GM21526 (cell line): Measurements from ENCODE around the gene DYNC1I1.

Source experiments
- ATAC-seq: cut with Tn5 transposase; IDR thresholded peaks from one replicate; pipeline ENCODE4 v1.9.1; 2021; ENCODE audit warnings: moderate library complexity; ENCODE audit not compliant: unreplicated experiment, low FRiP score

Gene DYNC1I1

GRCh38 chr7:96059075-96059474 lies 286.7 kb downstream of the DYNC1I1 start:
- no peak for ATAC-seq

DNA sequence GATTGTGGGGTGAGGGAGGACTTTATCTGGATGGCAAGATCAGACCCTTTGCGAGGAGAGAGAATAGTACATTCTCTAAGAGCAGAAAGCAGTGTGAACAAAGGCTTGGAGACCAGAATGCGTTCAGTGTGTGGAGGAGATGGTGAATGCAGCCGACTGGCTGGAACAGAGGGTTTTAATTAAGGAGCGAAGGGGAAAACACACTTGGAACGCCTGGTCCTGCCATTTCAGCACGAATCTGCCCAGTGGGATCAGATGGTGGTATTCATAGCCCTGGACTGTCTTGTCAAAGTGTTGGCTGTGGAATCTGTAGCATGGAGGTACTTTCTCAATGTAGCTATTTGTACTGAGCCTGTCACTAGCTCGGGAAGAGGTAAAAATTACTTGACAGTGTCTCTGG lies 288.7 kb downstream of the DYNC1I1 start:
- ATAC-seq, result no peak

GRCh38 chr7:96061844-96062243 lies 289.5 kb downstream of the DYNC1I1 start:
- ATAC-seq, result no peak

- no peak for ATAC-seq
These were observed 295.0 kb downstream of the DYNC1I1 start for GRCh38 chr7:96067321-96067720.

DNA sequence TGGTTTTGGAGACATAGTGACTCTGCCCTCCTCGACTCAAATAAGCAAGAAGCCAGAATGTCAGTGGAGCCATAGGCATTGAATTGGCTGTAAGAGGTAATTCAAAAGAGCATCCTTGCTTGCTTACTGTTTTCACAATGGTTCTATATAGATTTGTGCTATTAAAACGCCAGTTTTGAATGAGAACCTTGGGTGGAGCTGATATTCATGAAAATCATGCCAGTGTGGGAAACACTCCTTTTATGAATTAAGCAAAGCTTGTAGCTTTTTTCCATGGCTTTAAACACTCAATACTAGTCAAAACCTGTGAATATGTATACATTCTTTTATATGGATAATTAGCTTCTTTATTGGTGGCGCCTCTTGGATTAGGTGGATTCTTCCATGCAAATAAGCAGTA lies 297.0 kb downstream of the DYNC1I1 start:
- no peak for ATAC-seq

- ATAC-seq, result no peak
These were observed 302.5 kb downstream of the DYNC1I1 start for GRCh38 chr7:96074871-96075270.

GRCh38 chr7:96075510-96076349 lies 303.4 kb downstream of the DYNC1I1 start:
- ATAC-seq, result peak; percentile 80

GRCh38 chr7:96076350-96076707 lies 304.0 kb downstream of the DYNC1I1 start:
- ATAC-seq, result no peak

GRCh38 chr7:96080027-96080426 lies 307.7 kb downstream of the DYNC1I1 start:
- ATAC-seq, result no peak

DNA sequence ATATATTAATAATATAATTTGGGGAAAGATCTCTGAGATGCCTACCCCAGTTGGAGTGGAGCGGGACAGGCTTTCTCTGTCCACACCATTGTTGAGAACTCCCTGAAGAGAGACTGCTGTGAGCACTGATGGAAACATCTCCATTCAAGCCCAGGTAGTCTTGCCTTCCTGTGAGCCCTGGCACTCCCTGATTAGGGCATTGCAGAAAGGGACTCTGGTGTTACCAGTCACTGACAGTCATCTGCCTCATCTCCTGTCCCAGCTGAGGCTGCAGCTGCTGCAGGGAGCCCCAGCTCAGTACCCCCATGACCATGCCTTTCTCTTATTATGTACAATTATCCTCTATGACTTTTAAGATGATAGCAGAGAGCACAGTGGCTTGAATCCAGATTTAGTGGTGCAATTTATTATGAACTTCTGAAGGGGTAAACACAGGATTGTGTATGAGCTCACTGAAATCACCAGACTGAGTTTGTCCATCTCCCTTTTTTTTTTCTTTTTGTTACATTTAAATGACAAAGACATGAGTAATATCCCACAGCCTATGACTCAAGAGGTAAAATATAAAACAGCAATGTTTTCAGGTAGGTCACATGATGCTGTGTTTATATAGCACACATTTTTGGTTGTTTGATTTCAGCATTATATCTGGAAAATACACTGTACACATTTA lies 312.7 kb downstream of the DYNC1I1 start:
- ATAC-seq, result no peak

- ATAC-seq, result no peak
These were observed 313.6 kb downstream of the DYNC1I1 start for GRCh38 chr7:96085953-96086352.

DNA sequence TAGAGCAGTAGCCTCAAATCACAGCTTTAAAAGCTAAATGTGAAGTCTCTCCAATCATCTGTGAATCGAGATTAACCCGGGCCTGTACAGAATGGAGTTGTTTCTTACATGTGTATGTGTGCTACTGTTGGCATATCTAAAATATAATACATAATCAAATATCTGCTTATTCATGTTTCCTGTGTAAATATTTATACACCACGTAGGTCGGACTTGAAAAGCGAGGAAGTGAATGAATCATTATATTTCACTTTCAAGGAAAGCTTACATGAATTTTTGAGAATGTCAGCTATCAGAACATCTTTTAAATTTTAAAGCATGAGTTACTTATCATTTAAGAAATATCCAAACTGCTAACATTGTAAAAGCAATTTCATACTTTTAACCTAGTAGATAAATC lies 316.2 kb downstream of the DYNC1I1 start:
- ATAC-seq, result no peak

- ATAC-seq, result no peak
These were observed 317.2 kb downstream of the DYNC1I1 start for GRCh38 chr7:96089511-96089910.

- no peak for ATAC-seq
These were observed 318.4 kb downstream of the DYNC1I1 start for GRCh38 chr7:96090756-96091155.

GRCh38 chr7:96093435-96093834 lies 321.1 kb downstream of the DYNC1I1 start:
- no peak for ATAC-seq

DNA sequence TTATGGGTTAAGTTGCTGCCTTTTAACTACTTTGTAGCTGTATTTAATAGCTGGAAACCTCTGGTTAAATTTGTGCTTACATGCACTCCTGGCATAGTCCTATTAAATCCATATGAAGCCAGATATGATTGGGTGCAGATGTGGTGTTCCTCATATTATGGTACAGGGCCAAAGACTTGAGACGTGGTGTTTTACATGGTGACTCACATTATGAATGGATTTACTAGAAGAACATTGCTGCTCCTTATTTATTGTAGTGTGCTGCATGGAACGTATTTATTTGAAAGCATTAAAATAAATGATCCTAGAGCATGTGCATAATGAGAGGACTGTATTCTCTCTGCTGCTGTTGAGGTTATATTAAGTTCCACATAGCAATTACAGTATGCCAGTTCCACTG lies 325.5 kb downstream of the DYNC1I1 start:
- ATAC-seq, result no peak

DNA sequence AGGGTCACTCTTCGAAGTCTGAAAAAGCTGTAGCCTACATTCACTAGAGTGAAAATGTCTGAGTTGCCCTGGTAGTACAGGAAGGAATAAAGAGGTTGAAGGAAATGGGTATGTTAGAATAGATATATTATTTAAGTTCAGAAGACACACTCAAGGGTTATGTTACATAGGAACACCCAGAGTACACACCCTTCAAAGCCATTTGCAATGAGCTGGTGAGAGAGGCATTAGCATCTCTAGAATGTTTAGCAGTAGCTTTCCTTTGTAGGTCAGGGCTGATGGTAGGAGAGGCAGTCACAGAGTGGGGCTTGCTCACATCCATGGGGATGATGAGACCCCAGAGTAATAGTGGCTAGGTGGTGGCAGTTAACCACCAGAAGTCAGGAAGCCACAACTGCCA lies 328.4 kb downstream of the DYNC1I1 start:
- ATAC-seq, result no peak

DNA sequence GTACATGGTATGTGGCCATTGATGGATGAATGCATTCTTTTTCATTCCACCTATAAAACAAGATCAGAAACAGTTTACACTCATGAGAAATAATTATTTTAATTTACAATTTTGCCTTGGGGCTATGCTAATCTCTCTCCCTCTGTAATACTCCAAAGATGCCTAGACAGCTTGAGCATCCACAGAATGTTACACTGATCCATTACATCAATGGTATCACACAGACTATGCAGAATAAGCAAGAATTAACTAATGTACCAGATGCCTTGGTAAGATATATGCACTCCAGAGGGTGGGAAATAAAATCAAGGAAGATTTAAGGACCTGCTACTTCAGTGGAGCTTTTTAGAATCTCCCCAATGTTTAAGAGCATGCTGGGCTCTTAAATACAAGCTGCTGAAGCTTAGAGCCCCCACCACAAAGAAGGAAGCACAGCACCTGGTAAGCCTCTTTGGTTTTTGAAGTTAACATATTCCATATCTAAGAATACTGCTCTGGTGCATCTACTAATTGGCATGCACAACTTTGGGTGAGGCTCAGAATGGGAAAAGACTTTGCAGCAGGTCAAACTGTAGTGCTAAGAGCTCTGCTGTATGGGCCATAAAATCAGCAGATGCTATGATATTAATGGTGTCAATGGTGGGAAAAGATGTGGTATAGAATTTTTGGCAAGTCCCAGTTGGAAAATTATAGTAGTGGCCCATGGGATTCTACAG lies 329.9 kb downstream of the DYNC1I1 start:
- no peak for ATAC-seq

GRCh38 chr7:96104984-96105383 lies 332.6 kb downstream of the DYNC1I1 start:
- no peak for ATAC-seq

DNA sequence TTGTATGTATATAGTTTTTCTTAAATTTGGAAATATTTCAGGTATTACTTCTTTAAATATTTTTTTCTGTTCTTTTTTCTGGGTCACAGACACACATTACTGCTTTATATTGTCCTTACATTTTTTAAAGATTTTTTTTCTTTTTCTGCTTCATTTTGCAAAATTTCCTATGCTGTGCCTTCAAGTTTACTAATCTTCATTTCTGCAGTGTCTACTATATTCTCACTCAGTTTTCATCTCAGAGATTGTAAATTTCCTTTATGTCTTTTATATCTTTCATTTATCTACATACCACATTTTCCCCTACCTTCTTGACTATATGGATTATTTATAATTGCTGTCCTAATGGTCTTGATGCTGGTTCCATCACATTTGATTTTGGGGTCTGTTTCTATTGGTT lies 339.1 kb downstream of the DYNC1I1 start:
- ATAC-seq, result no peak

DNA sequence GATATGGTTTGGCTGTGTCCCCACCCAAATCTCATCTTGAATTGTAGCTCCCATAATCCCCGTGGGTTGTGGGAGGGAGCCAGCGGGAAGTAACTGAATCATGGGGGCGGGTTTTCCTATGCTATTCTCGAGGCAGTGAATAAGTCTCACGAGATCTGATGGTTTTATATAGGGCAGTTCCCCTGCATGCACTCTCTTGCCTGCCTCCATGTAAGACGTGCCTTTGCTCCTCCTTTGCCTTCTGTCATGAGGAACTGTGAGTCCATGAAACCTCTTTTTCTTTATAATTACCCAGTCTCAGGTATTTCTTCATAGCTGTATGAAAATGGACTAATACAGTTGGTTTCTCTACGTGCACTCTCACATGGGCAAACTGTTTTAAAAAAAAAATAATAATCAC lies 341.8 kb downstream of the DYNC1I1 start:
- no peak for ATAC-seq

GRCh38 chr7:96116173-96116572 lies 343.8 kb downstream of the DYNC1I1 start:
- ATAC-seq, result no peak
